Stimulated activated CD4-positive, alpha-beta T cell treated with anti-CD3 and anti-CD28 coated beads, Interleukin-4, amount 100 ng/mL, for 1 hour (primary cell): ENCODE results near the gene CACNB3.
"Not testable (repeated sequence)": the region's sequence is repeated elsewhere in the genome, so short reads cannot be mapped to it uniquely, and the experiment has no call there.

Experiments
- DNase-seq: peaks from one replicate; pipeline ENCODE4 v3.0.0-alpha.2; 2020

Gene CACNB3

GRCh38 chr12:48857278-48857994 is 39.1 kb downstream of the CACNB3 start:
- DNase-seq: no peak

- DNase-seq: no peak
Measured at GRCh38 chr12:48858043-48858442, 39.7 kb downstream of the CACNB3 start.

- no peak for DNase-seq
Measured at GRCh38 chr12:48859607-48860006, 41.3 kb downstream of the CACNB3 start.

GRCh38 chr12:48860236-48860635 is 41.9 kb downstream of the CACNB3 start:
- DNase-seq: not testable (repeated sequence)

- DNase-seq: no peak
Measured at GRCh38 chr12:48861111-48861510, 42.8 kb downstream of the CACNB3 start.

GRCh38 chr12:48862760-48863159 is 44.5 kb downstream of the CACNB3 start:
- DNase-seq: no peak

- DNase-seq: no peak
Measured at GRCh38 chr12:48863291-48863690, 45.0 kb downstream of the CACNB3 start.

- peak; percentile 74 for DNase-seq
Measured at GRCh38 chr12:48865281-48866051, 47.2 kb downstream of the CACNB3 start, which contains the start of gene RND1. RND1 (minus strand) TSS chr12:48865870; CDS start chr12:48865767, 103 bp downstream.

- DNase-seq: no peak
Measured at GRCh38 chr12:48866052-48866711, 47.9 kb downstream of the CACNB3 start.

- DNase-seq: no peak
Measured at GRCh38 chr12:48868451-48868850, 50.2 kb downstream of the CACNB3 start.

- DNase-seq: no peak
Measured at GRCh38 chr12:48869191-48869590, 50.9 kb downstream of the CACNB3 start.

GRCh38 chr12:48873096-48873495 is 54.8 kb downstream of the CACNB3 start:
- no peak for DNase-seq

- DNase-seq: not testable (repeated sequence)
Measured at GRCh38 chr12:48873534-48873933, 55.2 kb downstream of the CACNB3 start.

GRCh38 chr12:48875944-48876515 is 57.7 kb downstream of the CACNB3 start:
- DNase-seq: no peak
